Activated CD4-positive, CD25-positive, alpha-beta regulatory T cell (primary cell): ENCODE results near the gene ACR.

Experiments
- DNase-seq, 4 experiments: peaks; one replicate each; lab custom pipeline; 2025; lab: John Stamatoyannopoulos, UW

The ACR gene

DNA sequence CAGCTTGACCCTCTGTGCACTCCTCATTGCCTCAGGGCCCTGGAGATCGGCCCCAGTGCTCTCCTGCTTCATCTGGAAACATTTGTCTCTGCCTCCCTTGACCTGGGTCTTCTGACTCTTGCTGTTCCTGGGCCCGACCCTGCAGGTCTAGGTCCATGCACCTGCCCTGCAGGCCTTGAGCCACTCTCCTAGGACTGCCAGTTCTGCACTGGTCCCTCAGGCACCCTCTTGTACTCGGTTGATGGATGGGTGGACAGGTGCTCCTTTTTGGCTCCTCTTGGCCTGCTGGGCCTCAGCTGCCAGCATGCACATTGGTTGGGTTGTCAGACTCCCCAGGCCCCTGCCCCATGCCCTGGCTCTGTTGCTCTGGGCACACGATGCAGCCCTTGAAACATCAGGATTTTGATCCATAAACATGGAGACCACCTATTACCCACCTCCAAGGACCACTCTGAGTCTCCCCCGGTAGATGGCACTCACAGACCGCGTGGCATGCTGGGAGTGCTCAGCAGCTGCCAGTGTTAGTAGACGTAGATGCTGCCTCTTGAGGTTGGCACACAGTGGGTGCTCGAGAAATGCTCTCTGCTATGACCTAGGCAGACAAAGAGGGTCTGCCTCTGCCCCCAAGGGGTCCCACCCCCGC lies 20.2 kb upstream of the ACR start:
- DNase-seq: no peak

DNA sequence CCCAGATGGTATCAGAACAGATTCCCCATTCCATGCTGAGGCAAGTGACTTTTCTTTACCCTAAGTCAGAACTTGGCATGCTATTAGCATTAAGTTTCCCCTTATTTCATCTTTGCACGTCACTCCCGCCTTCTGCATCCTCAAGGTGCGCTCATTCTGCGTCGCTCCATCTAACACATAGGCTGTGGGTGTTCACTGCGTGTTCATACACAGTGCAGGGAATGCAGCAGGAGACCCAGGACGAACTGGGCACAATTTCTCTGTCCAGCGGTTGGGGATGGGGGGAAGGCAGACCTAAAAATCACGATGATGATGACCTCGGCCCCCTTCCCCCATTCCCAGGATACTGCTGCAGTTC lies 19.7 kb upstream of the ACR start:
- DNase-seq: no peak

DNA sequence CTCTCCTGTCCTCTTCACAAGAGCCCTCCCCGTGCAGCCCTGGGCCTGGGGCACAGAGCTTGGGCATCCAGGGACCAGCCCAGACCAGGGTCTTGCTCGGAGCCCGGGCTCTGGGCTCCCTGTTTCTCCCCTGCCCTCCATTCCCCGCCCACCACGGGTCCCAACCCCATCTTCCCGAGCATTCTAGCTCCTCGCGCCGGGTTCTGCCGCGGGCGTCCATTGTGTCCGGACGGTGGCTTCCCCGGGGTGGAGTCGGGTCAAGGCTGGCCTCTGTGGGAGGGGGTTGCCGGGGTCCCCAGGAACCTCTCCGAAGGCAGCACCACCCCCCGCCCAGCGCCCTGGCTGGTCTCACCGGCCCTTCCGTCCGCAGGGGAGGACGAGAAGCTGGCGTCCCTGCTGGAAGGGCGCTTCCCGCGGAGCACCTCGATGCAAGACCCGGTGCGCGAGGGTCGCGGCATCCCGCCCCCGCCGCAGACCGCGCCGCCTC lies 18.1 kb upstream of the ACR start:
- DNase-seq: no peak

DNA sequence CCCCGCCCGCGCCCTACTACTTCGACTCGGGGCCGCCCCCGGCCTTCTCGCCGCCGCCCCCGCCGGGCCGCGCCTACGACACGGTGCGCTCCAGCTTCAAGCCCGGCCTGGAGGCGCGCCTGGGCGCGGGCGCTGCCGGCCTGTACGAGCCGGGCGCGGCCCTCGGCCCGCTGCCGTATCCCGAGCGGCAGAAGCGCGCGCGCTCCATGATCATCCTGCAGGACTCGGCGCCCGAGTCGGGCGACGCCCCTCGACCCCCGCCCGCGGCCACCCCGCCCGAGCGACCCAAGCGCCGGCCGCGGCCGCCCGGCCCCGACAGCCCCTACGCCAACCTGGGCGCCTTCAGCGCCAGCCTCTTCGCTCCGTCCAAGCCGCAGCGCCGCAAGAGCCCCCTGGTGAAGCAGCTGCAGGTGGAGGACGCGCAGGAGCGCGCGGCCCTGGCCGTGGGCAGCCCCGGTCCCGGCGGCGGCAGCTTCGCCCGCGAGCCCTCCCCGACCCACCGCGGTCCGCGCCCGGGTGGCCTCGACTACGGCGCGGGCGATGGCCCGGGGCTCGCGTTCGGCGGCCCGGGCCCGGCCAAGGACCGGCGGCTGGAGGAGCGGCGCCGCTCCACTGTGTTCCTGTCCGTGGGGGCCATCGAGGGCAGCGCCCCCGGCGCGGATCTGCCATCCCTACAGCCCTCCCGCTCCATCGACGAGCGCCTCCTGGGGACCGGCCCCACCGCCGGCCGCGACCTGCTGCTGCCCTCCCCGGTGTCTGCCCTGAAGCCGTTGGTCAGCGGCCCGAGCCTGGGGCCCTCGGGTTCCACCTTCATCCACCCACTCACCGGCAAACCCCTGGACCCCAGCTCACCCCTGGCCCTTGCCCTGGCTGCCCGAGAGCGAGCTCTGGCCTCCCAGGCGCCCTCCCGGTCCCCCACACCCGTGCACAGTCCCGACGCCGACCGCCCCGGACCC lies 17.4 kb upstream of the ACR start:
- DNase-seq: no peak

DNA sequence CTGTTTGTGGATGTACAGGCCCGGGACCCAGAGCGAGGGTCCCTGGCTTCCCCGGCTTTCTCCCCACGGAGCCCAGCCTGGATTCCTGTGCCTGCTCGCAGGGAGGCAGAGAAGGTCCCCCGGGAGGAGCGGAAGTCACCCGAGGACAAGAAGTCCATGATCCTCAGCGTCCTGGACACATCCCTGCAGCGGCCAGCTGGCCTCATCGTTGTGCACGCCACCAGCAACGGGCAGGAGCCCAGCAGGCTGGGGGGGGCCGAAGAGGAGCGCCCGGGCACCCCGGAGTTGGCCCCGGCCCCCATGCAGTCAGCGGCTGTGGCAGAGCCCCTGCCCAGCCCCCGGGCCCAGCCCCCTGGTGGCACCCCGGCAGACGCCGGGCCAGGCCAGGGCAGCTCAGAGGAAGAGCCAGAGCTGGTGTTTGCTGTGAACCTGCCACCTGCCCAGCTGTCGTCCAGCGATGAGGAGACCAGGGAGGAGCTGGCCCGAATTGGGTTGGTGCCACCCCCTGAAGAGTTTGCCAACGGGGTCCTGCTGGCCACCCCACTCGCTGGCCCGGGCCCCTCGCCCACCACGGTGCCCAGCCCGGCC lies 16.7 kb upstream of the ACR start:
- no peak for DNase-seq

DNA sequence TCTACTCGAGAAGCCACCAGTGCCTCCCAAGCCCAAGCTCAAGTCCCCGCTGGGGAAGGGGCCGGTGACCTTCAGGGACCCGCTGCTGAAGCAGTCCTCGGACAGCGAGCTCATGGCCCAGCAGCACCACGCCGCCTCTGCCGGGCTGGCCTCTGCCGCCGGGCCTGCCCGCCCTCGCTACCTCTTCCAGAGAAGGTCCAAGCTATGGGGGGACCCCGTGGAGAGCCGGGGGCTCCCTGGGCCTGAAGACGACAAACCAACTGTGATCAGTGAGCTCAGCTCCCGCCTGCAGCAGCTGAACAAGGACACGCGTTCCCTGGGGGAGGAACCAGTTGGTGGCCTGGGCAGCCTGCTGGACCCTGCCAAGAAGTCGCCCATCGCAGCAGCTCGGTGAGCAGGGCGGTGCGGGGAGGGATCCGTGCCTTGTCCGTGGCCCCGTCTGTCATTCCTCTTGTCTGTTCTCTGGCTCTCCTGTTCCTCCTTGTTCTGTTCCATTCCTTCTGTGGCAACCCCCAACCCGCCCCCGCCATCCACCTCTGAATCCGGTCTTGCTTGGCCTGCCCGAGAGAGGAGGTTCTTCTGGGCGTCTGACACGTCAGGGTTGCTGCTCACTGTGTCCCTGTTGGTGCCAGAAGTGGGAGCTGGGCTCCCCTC lies 15.8 kb upstream of the ACR start:
- no peak for DNase-seq

DNA sequence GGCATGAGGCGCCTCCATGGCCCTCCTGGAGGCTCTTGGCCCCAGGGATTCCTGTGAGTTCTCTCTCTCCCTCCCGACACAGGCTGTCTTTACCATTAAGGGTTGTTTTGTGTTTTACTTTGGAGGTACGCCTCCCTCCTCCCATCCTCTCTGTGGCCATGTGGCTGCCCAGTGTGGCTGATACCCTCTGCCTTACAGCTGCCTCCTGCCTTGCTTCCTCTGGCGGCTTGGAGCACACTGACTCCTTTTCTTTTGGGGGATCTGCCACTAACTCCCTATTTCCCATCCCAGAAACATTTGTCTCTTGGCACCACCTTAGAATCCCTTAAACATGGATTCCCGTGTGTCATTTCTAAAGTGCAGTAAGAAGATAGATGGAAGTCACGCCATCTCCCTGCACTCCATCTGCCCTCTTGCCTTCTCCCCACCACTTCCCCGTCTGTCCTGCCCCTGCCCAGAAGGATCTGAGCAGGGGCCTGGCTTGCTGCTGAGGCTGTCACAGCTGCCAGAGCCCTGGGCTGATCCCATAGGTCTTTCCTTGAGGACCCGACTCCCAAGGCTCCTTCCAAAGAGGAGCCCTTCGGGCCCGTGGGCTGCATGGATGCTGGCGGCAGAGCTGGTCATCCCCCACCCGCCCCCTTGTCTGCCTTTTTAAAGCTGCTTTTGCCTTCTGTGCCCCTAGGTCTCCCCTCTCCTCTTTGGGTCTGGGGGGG lies 15.1 kb upstream of the ACR start:
- DNase-seq: no peak

DNA sequence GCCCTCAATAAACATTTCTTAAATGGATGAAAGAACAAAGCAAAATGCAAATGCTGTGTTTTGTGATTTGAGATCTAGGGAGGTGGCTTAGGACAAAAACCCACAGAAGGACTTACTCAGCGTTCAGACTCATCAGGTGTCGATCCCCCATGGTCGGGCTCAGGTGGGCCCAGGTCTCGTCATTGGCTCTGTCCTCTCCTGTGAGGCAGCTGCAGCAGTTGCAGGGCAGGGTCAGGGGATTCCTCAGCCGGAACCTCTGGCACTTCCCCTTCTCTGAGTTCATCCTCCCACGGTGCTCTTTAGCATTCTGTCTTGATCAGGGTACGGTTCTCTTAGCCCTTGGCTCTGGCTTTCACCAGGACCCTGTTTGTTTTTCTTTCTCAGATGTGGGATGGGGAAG lies 14.0 kb upstream of the ACR start:
- DNase-seq: no peak

DNA sequence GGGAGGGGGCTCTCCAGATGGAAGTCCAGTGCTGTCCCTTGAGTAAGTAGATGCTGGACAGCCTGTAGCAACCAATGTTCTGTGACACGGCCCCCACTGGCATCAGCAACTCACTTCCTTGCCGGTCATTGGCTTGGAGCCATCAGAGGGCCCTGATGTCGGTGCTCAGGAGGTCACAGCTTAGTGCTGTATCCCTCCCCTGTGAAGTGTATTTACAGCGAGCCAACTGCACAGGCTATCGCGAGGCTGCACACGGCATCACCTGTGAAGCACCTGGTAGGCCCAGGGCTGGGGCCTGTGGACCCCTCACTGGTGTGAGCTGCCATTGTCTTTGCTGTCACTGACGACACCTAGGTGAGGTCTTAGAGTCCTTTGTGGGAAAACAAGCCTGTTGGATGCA lies 13.4 kb upstream of the ACR start:
- DNase-seq: no peak

DNA sequence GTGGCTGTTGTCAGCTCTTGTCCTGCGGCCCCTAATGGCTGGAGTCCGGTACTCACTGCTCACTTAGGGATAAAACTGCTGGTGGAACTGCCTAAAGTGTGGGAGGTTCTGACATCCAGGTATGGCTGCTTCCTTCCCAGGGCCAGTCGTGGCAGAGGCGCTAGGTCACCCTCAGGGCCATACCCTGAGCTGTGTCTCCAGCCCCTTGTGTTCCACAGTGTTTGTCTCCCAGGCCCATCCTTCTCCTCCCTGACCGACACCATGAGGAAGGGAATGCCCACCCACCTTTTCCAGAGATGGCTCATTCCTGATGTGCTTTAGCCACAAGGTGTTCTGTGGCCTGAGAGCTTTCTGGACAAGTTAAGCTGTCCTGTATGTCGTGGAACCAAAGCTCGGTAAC lies 12.4 kb upstream of the ACR start:
- DNase-seq: no peak

DNA sequence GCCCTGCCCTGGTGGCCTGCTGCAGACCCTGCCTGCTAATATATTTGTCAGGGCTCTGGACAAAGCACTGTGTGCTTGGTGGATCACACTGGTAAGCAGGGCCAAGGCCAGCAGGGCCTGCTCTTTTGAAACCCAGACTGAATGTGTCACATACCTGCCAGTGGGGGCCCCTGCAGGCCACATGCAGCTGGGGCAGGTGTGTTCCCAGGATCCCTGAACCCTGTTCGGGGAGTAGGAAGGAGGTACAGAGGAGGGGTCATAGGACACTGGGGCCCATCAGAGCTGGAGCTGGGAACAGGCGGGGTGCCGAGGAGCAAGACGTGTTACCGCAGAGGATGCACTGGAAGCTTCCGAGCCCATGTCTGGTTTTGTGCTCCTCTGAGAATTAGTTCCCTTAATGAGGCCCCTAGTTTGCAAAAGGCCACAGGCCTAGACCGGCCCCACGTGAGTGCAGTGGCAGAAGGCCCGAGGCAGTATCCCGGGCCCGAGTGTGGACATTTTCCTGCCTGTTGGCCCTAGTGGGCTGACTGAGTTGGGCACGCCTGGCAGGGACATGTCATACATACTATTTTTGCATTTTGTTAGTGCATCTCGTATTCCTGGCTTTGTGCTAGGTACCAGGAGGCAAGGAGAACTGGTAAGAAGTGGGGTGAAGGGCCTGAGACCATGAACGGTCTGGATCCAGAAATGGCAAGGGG lies 11.2 kb upstream of the ACR start:
- no peak for DNase-seq

DNA sequence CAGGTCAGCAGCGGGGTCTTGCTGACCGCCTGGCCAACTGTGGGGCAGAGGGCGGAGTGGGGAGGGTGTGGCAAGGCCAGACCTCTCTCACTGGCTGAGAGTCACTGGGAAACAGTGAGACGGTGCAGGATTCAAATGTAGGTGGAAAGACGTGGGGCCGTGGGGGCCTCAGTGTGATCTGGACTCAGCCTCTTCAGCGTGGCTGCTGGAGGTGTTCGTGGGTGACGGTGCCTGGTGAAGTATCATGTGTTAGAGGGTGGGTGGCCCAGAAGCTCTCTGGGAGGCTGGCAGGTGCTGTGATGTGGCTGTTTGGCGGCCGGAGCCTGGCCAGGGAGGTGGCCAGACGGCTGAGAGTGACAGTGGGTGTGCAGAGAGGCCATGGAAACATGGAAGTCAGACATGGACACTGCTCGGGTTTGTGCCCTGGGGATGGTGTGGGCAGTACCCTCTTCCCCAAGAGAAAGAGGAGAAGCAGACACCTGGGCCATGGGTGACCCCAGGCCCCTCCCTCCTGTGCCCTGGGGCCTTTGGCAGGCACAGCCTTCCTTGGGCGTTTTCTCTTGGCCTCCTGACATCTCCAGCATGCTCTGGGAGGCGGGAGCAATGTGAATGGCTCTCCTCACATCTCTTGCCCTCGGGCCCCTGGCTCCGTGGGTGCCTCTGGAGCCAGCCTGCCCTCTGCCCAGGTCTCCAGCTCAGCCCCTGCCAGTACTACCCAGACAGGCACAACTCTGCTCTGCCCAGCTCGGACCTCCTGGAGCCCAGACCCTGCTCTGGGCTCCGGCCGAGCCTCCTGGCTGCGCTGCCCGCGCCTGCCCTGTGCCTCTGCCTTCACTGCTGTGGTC lies 10.1 kb upstream of the ACR start:
- no peak for DNase-seq

DNA sequence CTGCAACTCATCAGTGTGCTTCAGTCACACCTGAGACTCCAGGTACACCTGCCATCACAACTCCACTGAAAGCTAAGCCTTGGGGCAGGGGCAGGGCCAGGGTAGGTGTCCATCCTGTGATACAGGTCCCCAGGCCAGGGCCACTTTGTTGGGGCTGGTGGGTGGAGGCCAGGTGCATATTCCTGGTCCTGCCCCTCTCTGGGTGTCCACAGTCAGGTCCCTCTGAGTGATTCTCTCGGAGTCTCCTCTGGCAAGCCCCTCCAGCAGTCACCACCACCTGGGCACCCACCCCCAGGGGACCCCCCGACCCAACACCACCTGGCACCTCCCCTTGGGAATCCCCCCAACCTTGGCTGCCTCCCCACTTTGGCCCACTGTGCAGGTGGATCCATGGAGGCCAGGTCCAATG lies 9.5 kb upstream of the ACR start:
- DNase-seq: no peak

DNA sequence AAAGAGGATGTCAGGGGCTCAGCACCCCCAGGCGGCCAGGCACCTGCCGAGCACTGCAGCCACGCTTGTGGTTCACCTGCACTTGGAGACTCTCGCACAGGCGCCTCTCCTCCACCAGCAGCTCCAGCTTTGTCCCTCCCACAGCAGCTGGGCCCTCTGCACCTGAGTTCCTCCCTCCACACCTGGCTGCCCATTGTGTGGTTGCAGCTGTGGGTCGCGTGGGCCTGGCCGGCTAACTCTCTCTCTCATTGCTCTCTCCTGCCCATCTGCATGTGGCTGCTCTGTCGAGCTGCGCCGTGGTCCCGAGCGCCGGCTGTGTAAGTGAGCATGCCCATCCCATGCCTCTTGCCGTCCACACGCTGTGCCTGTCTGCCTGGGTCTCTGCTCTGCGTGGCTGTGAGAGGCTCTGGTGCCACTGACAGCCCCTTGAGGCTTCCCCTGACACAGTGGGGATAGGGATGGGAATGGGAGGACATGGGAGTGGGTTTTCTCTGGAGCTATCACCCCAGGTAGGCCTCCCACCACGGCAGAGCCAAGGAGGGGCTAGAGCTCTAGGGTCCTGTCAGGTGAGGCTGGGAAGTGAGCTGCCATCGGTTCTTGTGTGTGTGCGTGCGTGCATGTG lies 8.5 kb upstream of the ACR start:
- DNase-seq: no peak

DNA sequence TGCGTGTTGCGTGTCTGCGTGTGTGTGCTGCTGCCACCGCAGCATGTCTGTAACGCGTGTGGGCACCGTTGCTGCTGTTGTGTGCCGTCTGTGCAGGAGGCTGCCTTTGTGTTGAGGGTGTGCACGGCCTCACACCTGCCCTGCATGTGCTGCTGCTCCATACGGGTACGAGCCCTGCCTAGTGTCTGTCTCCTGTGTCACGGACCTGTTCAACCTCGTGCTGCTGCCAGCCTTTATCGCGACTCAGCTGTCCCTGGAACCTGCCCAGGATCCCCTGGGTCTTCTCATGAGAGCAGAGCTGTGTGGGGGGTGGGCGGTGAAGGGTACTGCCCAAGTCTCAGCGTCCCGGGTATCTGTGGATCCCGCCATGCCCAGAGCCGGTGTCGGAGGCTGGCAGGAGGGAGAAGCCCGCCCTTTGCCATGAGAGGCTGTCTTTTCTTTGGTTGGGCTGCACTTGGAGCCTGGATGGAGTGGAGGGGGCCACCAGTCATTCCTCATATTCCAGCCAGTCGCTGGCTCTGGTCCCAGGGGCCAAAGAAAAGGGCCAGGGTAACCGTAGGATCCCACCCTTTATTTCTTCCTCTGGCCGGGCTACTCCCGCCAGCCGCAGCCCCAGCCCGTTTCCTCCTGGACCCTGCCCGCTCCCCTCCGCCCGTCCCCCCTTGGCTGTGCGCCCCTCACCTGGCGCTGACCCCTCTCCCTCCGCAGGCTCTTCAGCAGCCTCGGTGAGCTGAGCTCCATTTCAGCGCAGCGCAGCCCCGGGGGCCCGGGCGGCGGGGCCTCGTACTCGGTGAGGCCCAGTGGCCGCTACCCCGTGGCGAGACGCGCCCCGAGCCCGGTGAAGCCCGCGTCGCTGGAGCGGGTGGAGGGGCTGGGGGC lies 7.8 kb upstream of the ACR start:
- DNase-seq: no peak

DNA sequence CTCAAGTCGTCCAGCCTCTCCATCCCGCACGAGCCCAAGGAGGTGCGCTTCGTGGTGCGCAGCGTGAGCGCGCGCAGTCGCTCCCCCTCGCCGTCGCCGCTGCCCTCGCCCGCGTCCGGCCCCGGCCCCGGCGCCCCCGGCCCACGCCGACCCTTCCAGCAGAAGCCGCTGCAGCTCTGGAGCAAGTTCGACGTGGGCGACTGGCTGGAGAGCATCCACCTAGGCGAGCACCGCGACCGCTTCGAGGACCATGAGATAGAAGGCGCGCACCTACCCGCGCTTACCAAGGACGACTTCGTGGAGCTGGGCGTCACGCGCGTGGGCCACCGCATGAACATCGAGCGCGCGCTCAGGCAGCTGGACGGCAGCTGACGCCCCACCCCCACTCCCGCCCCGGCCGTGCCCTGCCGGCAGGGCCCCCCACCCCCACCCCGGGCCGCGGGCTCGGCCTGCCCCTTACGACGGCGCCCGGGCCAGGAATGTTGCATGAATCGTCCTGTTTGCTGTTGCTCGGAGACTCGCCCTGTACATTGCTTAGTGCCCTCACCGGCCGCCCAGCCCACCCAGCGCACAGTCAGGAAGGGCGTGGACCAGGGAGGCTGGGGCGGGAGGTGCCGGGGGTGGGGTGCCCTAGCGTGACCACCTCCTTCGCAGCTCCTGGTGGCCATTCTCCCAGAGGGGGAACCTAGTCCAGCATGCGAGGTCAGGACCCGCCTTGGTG lies 6.9 kb upstream of the ACR start:
- no peak for DNase-seq

DNA sequence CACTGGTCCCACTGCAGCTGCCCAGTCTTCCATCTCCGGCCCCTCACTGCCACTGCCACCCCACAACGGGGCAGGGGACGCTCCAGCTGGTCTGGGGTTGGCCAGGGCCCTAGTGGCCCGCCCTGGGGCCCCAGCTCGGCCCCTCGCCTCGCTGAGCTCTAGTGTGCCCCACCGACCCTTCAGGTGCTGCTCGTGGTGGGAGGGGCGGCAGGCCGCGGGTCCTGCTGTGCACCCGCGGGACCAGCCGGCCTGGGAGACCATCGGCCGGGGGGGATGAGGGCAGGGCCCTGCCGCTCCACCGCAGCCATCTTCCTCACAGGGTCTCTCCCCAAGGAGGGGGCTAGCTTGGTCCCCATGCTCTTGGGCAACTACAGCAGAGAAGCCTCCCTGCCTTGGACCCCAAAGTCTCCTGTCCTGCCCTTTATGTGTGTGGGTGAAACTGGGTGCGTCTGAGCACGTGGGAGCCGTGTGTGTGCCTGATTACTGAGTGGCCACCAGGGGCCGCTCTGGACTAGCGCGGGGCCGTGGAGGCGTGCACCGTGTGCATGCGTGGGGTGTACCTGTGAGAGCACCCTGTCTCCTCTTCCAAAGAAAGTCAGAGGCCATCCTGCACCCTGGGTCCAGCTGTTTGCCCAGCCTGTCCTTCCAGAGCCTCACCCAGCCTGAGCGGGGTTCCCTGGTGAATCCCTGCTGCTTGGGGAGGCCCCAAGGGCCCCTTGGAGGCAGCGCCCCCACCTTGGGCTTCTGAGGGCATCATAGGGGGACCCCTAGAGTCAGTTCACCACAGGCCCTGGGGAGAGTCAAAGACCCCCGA lies 6.0 kb upstream of the ACR start:
- peak in 2 of 4 experiments; percentile 10 to 28 for DNase-seq
